Osteocyte (in vitro differentiated cells): ENCODE data around the gene PLEKHJ1. TPM values are rescaled to one million over a fixed set of nuclear protein-coding genes. Genes with fewer than 3 reads are reported as not detected.
A peak's percentile ranks its signal among the peaks of the same experiment; 100 is the strongest.

Source experiments
- DNase-seq: peaks from one replicate; pipeline ENCODE4 v3.0.0; 2021; ENCODE audit warnings: mixed read lengths; ENCODE audit not compliant: unreplicated experiment; ENCODE audit errors: extremely low spot score
- H3K27ac Mint-ChIP-seq: one replicate; pipeline ENCODE4 v1.8.0; 2021; ENCODE audit warnings: mild to moderate bottlenecking, mixed read lengths; ENCODE audit not compliant: unreplicated experiment
- H3K27me3 Mint-ChIP-seq: one replicate; pipeline ENCODE4 v1.8.0; 2021; ENCODE audit warnings: mixed read lengths; ENCODE audit not compliant: unreplicated experiment
- H3K36me3 Mint-ChIP-seq: one replicate; pipeline ENCODE4 v1.8.0; 2021; ENCODE audit warnings: mixed read lengths; ENCODE audit not compliant: unreplicated experiment
- H3K4me1 Mint-ChIP-seq: one replicate; pipeline ENCODE4 v1.8.0; 2021; ENCODE audit warnings: mixed read lengths; ENCODE audit not compliant: unreplicated experiment
- H3K4me3 Mint-ChIP-seq: one replicate; pipeline ENCODE4 v1.8.0; 2021; ENCODE audit warnings: mild to moderate bottlenecking, moderate library complexity, mixed read lengths; ENCODE audit not compliant: unreplicated experiment
- H3K9me3 Mint-ChIP-seq: one replicate; pipeline ENCODE4 v1.8.0; 2021; ENCODE audit warnings: mixed read lengths; ENCODE audit not compliant: unreplicated experiment
- total RNA-seq: library from RNA; stranded (reverse); gene quantifications from 2 replicates; pipeline ENCODE4 v1.2.1, GENCODE V29; 2021
- TF ChIP-seq, protein P1 (sequence below): fragments of 200-600 bp; sonication (generic); IDR thresholded peaks from 2 replicates; pipeline ENCODE4 v1.5.0; 2021; ENCODE audit warnings: antibody characterized with exemption, mild to moderate bottlenecking, moderate library complexity

The PLEKHJ1 gene
- total RNA-seq, 1 donor from 2014 or later = 40.7 TPM

DNA sequence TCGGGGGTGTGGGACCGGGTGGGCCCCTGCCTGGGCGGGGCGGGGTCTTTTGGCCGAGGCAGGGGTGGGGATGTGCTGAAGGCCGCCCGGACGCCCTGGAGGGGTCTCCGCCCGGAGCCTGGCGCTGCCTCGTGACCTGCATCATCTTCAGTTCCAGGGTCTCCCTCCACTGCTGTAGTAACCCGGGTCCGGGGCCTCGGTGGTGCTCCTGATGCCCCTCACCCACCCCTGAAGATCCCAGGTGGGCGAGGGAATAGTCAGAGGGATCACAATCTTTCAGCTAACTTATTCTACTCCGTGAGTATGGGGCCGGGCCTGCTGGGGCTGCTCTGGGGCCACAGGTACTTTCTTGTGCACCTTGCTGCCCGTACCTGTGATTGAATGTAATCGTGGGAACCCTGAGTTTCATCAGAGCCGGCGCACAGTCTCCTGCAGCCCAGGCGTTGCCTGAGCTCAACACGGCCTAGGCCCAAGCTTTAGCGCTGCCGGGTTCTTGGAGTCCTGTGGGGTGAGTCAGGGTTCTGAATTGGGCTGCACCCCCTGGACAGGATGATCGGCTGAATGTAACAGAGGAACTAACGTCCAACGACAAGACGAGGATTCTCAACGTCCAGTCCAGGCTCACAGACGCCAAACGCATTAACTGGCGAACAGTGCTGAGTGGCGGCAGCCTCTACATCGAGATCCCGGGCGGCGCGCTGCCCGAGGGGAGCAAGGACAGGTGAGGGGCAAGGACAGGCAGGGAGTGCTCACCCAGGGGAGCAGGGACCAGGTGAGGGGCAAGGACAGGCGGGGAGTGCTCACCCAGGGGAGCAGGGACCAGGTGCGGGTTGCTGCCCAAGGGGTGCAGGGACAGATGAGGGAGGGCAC lies 35.3 kb upstream of the PLEKHJ1 start:
- Mint-ChIP-seq H3K4me1 (peaks cover 46% of the 10 kb centered on the region), H3K36me3 (peaks cover 17% of the 10 kb centered on the region), H3K9me3 (no peaks in the 10 kb centered on the region), H3K27ac (peak overlapping the region; percentile 93), H3K4me3 (peak overlapping the region; percentile 88), H3K27me3 (no peaks in the 10 kb centered on the region)
- no peak for DNase-seq
- TF ChIP-seq, protein P1, sequence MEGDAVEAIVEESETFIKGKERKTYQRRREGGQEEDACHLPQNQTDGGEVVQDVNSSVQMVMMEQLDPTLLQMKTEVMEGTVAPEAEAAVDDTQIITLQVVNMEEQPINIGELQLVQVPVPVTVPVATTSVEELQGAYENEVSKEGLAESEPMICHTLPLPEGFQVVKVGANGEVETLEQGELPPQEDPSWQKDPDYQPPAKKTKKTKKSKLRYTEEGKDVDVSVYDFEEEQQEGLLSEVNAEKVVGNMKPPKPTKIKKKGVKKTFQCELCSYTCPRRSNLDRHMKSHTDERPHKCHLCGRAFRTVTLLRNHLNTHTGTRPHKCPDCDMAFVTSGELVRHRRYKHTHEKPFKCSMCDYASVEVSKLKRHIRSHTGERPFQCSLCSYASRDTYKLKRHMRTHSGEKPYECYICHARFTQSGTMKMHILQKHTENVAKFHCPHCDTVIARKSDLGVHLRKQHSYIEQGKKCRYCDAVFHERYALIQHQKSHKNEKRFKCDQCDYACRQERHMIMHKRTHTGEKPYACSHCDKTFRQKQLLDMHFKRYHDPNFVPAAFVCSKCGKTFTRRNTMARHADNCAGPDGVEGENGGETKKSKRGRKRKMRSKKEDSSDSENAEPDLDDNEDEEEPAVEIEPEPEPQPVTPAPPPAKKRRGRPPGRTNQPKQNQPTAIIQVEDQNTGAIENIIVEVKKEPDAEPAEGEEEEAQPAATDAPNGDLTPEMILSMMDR = no peak

DNA sequence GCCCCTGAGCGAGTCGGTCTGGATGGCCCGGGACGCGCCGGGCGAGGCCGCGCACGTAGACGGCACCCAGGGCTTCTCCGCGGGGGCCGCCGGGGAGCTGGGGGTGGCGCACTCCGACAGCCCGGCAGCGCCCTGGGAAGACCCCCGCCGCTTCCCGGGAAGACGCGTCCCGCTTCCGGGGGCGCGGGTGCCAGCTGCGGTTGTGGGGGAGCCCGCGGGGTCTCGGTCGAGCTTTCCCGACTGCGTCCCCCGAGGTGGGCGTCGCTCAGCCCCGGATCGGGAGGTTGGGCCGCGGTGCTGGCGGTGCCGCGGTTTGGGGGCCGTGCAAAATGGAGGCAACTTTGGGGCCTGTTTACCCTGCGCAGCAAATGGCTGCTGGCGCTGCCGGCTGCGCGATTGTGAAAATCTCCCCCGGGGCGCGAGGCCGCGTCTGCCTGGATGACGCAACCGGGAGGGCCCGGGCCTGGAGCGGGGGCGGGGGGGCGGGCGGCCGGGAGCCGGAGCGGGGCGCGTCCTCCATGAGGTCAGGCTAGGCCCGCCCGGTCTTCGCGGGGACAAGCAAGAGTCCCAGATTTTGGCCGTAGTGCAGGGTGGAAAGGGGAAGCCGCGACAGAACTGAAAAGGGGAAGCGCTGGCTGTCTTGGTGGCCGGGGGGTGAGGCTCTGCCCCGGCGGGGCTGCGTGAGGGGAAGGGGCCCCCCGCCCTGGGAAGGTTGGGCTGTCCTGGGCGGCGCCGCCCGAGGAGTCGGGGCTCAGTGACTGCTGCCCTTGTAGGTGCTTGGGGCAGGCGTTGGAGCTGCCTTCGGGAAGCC lies 34.5 kb upstream of the PLEKHJ1 start:
- TF ChIP-seq, protein P1 = no peak
- peaks cover 17% of the 10 kb centered on the region for H3K36me3 Mint-ChIP-seq
- H3K27ac Mint-ChIP-seq = peak overlapping the region; percentile 88
- peaks cover 48% of the 10 kb centered on the region for H3K4me1 Mint-ChIP-seq
- H3K4me3 Mint-ChIP-seq = peak overlapping the region; percentile 88
- peak; percentile 92 for DNase-seq
- no peaks in the 10 kb centered on the region for H3K27me3 Mint-ChIP-seq
- no peaks in the 10 kb centered on the region for H3K9me3 Mint-ChIP-seq

DNA sequence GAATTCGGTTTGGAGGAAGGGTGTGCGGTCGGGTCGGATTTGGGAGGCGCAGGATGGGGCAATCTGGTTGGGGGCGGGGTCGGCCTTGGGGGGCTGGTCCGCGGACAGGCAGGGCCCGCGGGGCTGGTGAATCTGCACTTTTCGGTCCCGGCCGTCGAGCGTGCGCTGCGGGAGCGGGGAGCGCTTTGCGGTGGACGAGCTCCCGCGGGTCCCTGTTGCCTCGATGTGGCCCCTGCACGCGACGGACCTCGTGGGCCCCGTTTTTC lies 34.0 kb upstream of the PLEKHJ1 start:
- Mint-ChIP-seq H3K9me3 (no peaks in the 10 kb centered on the region), H3K4me1 (peaks cover 47% of the 10 kb centered on the region), H3K27ac (peak overlapping the region; percentile 88), H3K27me3 (no peaks in the 10 kb centered on the region), H3K36me3 (peaks cover 15% of the 10 kb centered on the region), H3K4me3 (peak overlapping the region; percentile 88)
- DNase-seq = no peak
- TF ChIP-seq, protein P1 = no peak

DNA sequence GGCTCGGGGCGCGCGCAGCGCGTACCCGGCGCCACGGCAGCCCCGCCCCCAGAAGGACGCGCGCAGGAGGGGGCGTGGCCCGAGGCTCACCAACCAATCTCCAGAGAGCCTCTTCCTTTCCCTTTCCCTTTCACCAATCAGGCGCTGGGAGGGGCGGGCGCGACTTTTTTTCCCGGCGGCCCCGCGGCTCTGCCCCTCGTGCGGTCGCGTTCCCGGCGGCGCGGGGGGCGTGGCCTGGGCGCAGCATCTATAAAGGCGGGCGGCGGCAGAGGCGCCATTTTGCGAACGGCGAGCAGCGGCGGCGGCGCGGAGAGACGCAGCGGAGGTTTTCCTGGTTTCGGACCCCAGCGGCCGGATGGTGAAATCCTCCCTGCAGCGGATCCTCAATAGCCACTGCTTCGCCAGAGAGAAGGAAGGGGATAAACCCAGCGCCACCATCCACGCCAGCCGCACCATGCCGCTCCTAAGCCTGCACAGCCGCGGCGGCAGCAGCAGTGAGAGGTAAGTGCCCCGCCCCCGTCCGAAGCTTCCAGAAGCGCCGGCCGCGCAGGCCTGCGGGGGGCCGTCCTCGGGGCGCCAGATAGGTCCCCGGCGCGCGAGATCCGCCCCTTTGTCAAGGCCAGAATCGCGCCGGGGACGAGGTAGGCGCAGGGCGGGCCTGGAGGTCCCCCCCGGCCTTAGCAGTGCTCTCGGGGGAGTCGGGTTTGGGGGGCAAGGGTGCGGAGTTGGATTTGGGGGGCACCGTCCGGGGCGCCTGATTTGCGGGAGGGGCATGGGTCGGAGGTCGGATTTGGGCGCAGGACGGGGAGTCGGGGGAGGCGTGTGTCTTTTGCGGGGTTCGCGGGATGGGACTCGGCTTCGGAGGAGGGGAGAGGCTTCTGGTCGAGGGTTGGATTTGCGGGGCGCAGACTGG lies 33.4 kb upstream of the PLEKHJ1 start:
- Mint-ChIP-seq H3K27ac (peak overlapping the region; percentile 88), H3K4me1 (peaks cover 42% of the 10 kb centered on the region), H3K4me3 (peak overlapping the region; percentile 88), H3K27me3 (no peaks in the 10 kb centered on the region), H3K9me3 (no peaks in the 10 kb centered on the region), H3K36me3 (peaks cover 12% of the 10 kb centered on the region)
- TF ChIP-seq, protein P1 = peak; percentile 16
- DNase-seq = peak; percentile 100
